Epithelial cell of prostate (primary cell): Measurements from ENCODE around the gene ANO4.
"Not testable (repeated sequence)": the region's sequence is repeated elsewhere in the genome, so short reads cannot be mapped to it uniquely, and the experiment has no call there.

Source experiments
- DNase-seq: peaks from one replicate; pipeline ENCODE4 v3.0.0-alpha.2; 2011; ENCODE audit warnings: low read depth, low spot score
- H3K27ac ChIP-seq: fragments of 450-650 bp; 2 replicates; pipeline ENCODE4 v1.5.1; 2017; ENCODE audit warnings: mild to moderate bottlenecking

The ANO4 gene

GRCh38 chr12:100982511-100983183, 188.1 kb downstream of the ANO4 start:
- no peak for DNase-seq

GRCh38 chr12:100984796-100985195, 190.2 kb downstream of the ANO4 start:
- H3K27ac ChIP-seq = no peak overlapping the region
- DNase-seq = no peak

More at GRCh38 chr12:100982511-100983183, 188.1 kb downstream of the ANO4 start:
- H3K27ac ChIP-seq = no peak overlapping the region

- no peak for DNase-seq
- H3K27ac ChIP-seq = no peak overlapping the region
Observed at GRCh38 chr12:100986595-100987547, 192.3 kb downstream of the ANO4 start.

GRCh38 chr12:100987552-100988521, 193.3 kb downstream of the ANO4 start:
- no peak overlapping the region for H3K27ac ChIP-seq
- DNase-seq = no peak

GRCh38 chr12:100989509-100989908, 194.9 kb downstream of the ANO4 start:
- not testable (repeated sequence) for H3K27ac ChIP-seq, DNase-seq

- H3K27ac ChIP-seq = no peak overlapping the region
- DNase-seq = no peak
Observed at GRCh38 chr12:100991102-100991501, 196.5 kb downstream of the ANO4 start.

- no peak for DNase-seq
- no peak overlapping the region for H3K27ac ChIP-seq
Observed at GRCh38 chr12:100992194-100992593, 197.6 kb downstream of the ANO4 start.

- H3K27ac ChIP-seq = no peak overlapping the region
- DNase-seq = no peak
Observed at GRCh38 chr12:100993916-100994450, 199.4 kb downstream of the ANO4 start.

- no peak overlapping the region for H3K27ac ChIP-seq
- no peak for DNase-seq
Observed at GRCh38 chr12:100995201-100995600, 200.6 kb downstream of the ANO4 start.

- DNase-seq = no peak
- H3K27ac ChIP-seq = no peak overlapping the region
Observed at GRCh38 chr12:100995771-100996170, 201.2 kb downstream of the ANO4 start.

- H3K27ac ChIP-seq = no peak overlapping the region
- DNase-seq = no peak
Observed at GRCh38 chr12:101001669-101002068, 207.1 kb downstream of the ANO4 start.

- DNase-seq = no peak
- no peak overlapping the region for H3K27ac ChIP-seq
Observed at GRCh38 chr12:101002696-101003419, 208.3 kb downstream of the ANO4 start.

GRCh38 chr12:101004898-101005297, 210.3 kb downstream of the ANO4 start:
- H3K27ac ChIP-seq = no peak overlapping the region
- DNase-seq = no peak

GRCh38 chr12:101009274-101009673, 214.7 kb downstream of the ANO4 start:
- no peak for DNase-seq
- no peak overlapping the region for H3K27ac ChIP-seq

- no peak overlapping the region for H3K27ac ChIP-seq
- DNase-seq = no peak
Observed at GRCh38 chr12:101010896-101011295, 216.3 kb downstream of the ANO4 start.

GRCh38 chr12:101013993-101014392, 219.4 kb downstream of the ANO4 start:
- no peak for DNase-seq
- H3K27ac ChIP-seq = no peak overlapping the region

- no peak overlapping the region for H3K27ac ChIP-seq
- no peak for DNase-seq
Observed at GRCh38 chr12:101015044-101015443, 220.5 kb downstream of the ANO4 start.

GRCh38 chr12:101018540-101018939, 224.0 kb downstream of the ANO4 start:
- DNase-seq = peak; percentile 89
- peak overlapping the region; percentile 63 for H3K27ac ChIP-seq

- no peak for DNase-seq
- peak overlapping the region; percentile 63 for H3K27ac ChIP-seq
Observed at GRCh38 chr12:101019201-101019600, 224.6 kb downstream of the ANO4 start.
